ENCODE measurements around the gene RAP2A.

- no peak for TF ChIP-seq EZH2 (IDR thresholded peaks at IDR 0.05; ENCODE audit: low read length, unreplicated experiment)
- TF ChIP-seq, protein P1, sequence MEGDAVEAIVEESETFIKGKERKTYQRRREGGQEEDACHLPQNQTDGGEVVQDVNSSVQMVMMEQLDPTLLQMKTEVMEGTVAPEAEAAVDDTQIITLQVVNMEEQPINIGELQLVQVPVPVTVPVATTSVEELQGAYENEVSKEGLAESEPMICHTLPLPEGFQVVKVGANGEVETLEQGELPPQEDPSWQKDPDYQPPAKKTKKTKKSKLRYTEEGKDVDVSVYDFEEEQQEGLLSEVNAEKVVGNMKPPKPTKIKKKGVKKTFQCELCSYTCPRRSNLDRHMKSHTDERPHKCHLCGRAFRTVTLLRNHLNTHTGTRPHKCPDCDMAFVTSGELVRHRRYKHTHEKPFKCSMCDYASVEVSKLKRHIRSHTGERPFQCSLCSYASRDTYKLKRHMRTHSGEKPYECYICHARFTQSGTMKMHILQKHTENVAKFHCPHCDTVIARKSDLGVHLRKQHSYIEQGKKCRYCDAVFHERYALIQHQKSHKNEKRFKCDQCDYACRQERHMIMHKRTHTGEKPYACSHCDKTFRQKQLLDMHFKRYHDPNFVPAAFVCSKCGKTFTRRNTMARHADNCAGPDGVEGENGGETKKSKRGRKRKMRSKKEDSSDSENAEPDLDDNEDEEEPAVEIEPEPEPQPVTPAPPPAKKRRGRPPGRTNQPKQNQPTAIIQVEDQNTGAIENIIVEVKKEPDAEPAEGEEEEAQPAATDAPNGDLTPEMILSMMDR (conservative IDR thresholded peaks at IDR 0.05; ENCODE audit: low read depth, low read length), result no peak
These were observed 48.1 kb upstream of the RAP2A start for GRCh38 chr13:97385854-97386253.
